Caco-2 (cell line): ENCODE results near the gene PCID2. TPM values are rescaled to one million over a fixed set of nuclear protein-coding genes. Genes with fewer than 3 reads are reported as not detected.

ENCODE experiments used
- BruUV-seq: library from RNA; stranded (reverse); fragments of 400-500 nt; replicated peaks from 2 replicates; lab custom pipeline; 2021; lab: Mats Ljungman, UMichigan
- CTCF ChIA-PET: fragments of 300-600 bp; sonication (Branson Sonifier 250); formaldehyde crosslinking; loops from one replicate; lab custom pipeline; 2022; ENCODE audit warnings: antibody characterized with exemption; lab: Charles Lee
- POLR2A ChIA-PET: fragments of 300-600 bp; sonication (Branson Sonifier 250); formaldehyde crosslinking; loops from one replicate; lab custom pipeline; 2022; ENCODE audit warnings: antibody characterized with exemption; lab: Charles Lee
- DNase-seq, 2 experiments: peaks; one replicate each; pipeline versions ENCODE4 v3.0.0 to v3.0.0-alpha.2; 2020 to 2022
- H3K27me3 ChIP-seq: replicated peaks from 2 replicates; pipeline ENCODE4 v1.6.0; 2011; ENCODE audit warnings: low read length; ENCODE audit not compliant: control insufficient read depth, insufficient read depth
- H3K36me3 ChIP-seq: 2 replicates; pipeline ENCODE4 v1.5.1; 2011; ENCODE audit warnings: low read length; ENCODE audit not compliant: control insufficient read depth, insufficient read depth
- H3K4me1 ChIP-seq: fragments of 250-450 bp; sonication (Bioruptor Pico); 2 replicates; pipeline ENCODE4 v1.5.1; 2020; ENCODE audit warnings: mild to moderate bottlenecking
- H3K4me3 ChIP-seq: 2 replicates; pipeline ENCODE4 v1.5.1; 2011; ENCODE audit warnings: low read depth, mild to moderate bottlenecking, control low read depth, low read length
- H3K9me3 ChIP-seq: fragments of 250-450 bp; sonication (Bioruptor Pico); 2 replicates; pipeline ENCODE4 v1.5.1; 2020; ENCODE audit warnings: mild to moderate bottlenecking, moderate library complexity
- H3K27ac Mint-ChIP-seq: one replicate; pipeline ENCODE4 v1.8.0; 2022; ENCODE audit warnings: mixed read lengths; ENCODE audit not compliant: unreplicated experiment
- H3K27me3 Mint-ChIP-seq: one replicate; pipeline ENCODE4 v1.8.0; 2022; ENCODE audit warnings: mixed read lengths; ENCODE audit not compliant: insufficient read depth, unreplicated experiment
- H3K36me3 Mint-ChIP-seq: one replicate; pipeline ENCODE4 v1.8.0; 2022; ENCODE audit warnings: mild to moderate bottlenecking, mixed read lengths; ENCODE audit not compliant: insufficient read depth, unreplicated experiment
- H3K4me1 Mint-ChIP-seq: one replicate; pipeline ENCODE4 v1.8.0; 2022; ENCODE audit warnings: low read depth, mixed read lengths; ENCODE audit not compliant: unreplicated experiment
- H3K4me3 Mint-ChIP-seq: one replicate; pipeline ENCODE4 v1.8.0; 2022; ENCODE audit warnings: mild to moderate bottlenecking, moderate library complexity, mixed read lengths; ENCODE audit not compliant: unreplicated experiment
- H3K9me3 Mint-ChIP-seq: one replicate; pipeline ENCODE4 v1.8.0; 2022; ENCODE audit warnings: mixed read lengths; ENCODE audit not compliant: unreplicated experiment
- intact Hi-C: fragments of 100-400 bp; cut with micrococcal nuclease; formaldehyde crosslinking; loops from one replicate; pipeline ENCODE4 v1.10.0; 2022; ENCODE audit not compliant: unreplicated experiment
- total RNA-seq: library from RNA; stranded (reverse); gene quantifications from 2 replicates; pipeline ENCODE4 v1.2.3, GENCODE V29; 2022
- TF ChIP-seq, protein P1 (sequence below), 2 experiments: fragments of 200-600 bp in 1 of 2; IDR thresholded peaks; 1 replicate in 1 of 2; 2 replicates in 1 of 2; pipeline versions ENCODE4 v1.5.1 to v1.8.0; 2011 to 2022; ENCODE audit warnings: antibody characterized with exemption in 1 of 2, control low read depth in 1 of 2, inconsistent platforms in 1 of 2, low read depth in 1 of 2, low read length in 1 of 2, mild to moderate bottlenecking in 1 of 2, moderate library complexity in 1 of 2; ENCODE audit not compliant: insufficient read depth in 1 of 2, severe bottlenecking in 1 of 2, unreplicated experiment in 1 of 2

The PCID2 gene
- total RNA-seq, 1 experiment from 2014 or later, result 81.5 TPM

DNA sequence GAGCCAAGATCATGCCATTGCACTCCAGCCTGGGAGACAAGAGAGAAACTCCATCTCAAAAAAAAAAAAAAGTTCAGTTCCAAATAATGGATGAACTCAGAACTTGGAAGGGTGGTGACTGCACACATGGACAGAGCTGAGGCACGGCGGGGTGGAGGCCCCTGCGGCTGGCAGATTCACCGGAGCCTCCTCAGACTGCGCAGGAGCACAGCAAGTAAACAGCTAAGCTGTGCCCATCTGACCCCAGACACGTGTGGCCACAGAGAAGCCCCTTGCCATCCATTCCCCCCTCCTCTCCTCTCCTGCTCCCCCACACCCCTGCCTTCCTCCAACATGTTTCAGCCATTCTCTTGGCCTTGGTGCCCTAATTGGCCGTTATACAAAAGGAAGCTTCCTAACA is 65.6 kb downstream of the PCID2 start:
- Histone ChIP-seq H3K4me3 (no peak overlapping the region), H3K27me3 (no peaks in the 10 kb centered on the region), H3K4me1 (0 out of 2 replicates have a peak, but pooled peaks cover 4% of the 10 kb centered on the region), H3K9me3 (no peaks in the 10 kb centered on the region), H3K36me3 (peaks cover 2% of the 10 kb centered on the region; the same call in 1 of the 2 replicates)
- intact Hi-C loops, result no loop called here
- no peak for DNase-seq
- TF ChIP-seq, protein P1, sequence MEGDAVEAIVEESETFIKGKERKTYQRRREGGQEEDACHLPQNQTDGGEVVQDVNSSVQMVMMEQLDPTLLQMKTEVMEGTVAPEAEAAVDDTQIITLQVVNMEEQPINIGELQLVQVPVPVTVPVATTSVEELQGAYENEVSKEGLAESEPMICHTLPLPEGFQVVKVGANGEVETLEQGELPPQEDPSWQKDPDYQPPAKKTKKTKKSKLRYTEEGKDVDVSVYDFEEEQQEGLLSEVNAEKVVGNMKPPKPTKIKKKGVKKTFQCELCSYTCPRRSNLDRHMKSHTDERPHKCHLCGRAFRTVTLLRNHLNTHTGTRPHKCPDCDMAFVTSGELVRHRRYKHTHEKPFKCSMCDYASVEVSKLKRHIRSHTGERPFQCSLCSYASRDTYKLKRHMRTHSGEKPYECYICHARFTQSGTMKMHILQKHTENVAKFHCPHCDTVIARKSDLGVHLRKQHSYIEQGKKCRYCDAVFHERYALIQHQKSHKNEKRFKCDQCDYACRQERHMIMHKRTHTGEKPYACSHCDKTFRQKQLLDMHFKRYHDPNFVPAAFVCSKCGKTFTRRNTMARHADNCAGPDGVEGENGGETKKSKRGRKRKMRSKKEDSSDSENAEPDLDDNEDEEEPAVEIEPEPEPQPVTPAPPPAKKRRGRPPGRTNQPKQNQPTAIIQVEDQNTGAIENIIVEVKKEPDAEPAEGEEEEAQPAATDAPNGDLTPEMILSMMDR (IDR thresholded peaks at IDR 0.05; ENCODE audit: insufficient read depth in 1 of 2, low read depth in 1 of 2, low read length in 1 of 2, severe bottlenecking in 1 of 2, unreplicated experiment in 1 of 2), result no peak
- ChIA-PET CTCF (interaction anchor here (0.6 to 0.9 kb wide), 2 partner anchors 19 to 108 kb away, joined by 3 to 6 read pairs; no protein-coding TSS in a partner anchor), POLR2A (no interaction called here)
- Mint-ChIP-seq H3K4me3 (no peak overlapping the region), H3K27me3 (no peaks in the 10 kb centered on the region), H3K9me3 (no peaks in the 10 kb centered on the region), H3K36me3 (no peaks in the 10 kb centered on the region), H3K27ac (no peak overlapping the region), H3K4me1 (no peaks in the 10 kb centered on the region)
- no TSS peak for BruUV-seq

DNA sequence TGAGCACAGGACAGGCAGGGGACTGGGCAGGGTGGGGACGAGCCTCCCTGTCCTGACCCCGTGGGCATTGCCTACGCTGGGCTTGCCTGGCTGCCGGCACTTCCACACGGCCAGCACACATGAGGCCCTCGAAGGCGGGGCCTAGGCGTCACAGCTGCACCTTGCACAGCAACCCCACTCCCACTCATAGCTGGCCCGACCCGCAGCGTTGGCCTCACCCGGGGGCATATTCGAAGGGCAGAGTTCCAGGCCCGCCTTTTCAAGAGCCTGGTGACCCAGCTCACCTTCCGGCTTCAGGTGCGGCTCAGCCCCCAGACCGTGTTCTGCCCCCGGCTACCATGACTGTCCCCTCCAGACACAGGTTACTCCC is 66.9 kb downstream of the PCID2 start:
- POLR2A ChIA-PET, result no interaction called here
- no peak overlapping the region for H3K4me3 Mint-ChIP-seq
- no peak overlapping the region for H3K4me3 ChIP-seq

DNA sequence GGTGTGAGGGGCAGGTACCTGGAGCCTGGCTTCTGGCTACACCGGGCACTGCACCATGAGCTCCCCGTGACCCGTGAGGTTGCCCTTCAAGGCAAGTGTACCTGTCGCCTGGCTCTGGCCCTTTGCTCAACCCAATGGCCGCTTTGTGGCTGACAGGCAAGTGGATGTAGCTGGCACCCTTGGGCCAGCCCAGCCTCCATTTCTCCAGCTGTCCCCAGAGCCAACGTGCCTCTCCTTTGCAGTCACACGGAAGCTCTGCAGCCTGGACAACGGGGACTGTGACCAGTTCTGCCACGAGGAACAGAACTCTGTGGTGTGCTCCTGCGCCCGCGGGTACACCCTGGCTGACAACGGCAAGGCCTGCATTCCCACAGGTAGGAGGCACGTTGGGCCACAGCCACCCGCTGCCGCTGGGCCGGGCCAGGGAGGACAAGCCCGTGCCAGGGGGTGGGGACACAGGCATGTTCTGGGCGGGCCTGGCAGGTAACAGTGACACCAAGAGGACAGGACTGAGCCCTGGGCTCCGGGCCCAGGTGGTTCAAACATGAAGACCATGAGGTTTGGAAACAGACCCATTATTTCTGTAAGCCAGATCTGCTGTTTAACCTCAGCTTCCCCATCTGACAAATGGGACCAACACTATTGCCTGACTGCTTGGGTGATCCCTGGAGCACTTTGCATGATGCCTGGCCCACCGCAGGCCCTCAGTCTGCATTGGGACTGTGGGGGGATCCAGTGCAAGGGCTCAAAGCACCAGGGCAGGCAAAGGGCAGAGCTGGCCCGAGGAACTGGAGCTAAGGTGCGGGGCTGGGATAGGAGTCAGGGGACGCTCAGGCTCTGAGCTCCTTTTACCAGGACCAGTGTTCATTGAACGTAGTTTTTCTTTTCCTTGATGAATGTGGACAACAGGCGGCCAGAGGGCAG is 67.5 kb downstream of the PCID2 start:
- TF ChIP-seq, protein P1 (IDR thresholded peaks at IDR 0.05; ENCODE audit: insufficient read depth in 1 of 2, low read depth in 1 of 2, low read length in 1 of 2, severe bottlenecking in 1 of 2, unreplicated experiment in 1 of 2), result no peak
- H3K9me3 ChIP-seq, result no peaks in the 10 kb centered on the region
- H3K36me3 ChIP-seq, result peaks cover 2% of the 10 kb centered on the region; the same call in 1 of the 2 replicates
- H3K4me1 ChIP-seq, result 0 out of 2 replicates have a peak, but pooled peaks cover 4% of the 10 kb centered on the region
- POLR2A ChIA-PET, result no interaction called here
- H3K4me3 Mint-ChIP-seq, result no peak overlapping the region
- H3K27ac Mint-ChIP-seq, result no peak overlapping the region
- H3K36me3 Mint-ChIP-seq, result no peaks in the 10 kb centered on the region
- H3K27me3 Mint-ChIP-seq, result no peaks in the 10 kb centered on the region
- DNase-seq, result no peak
- no peaks in the 10 kb centered on the region for H3K27me3 ChIP-seq
- no peak overlapping the region for H3K4me3 ChIP-seq
- H3K9me3 Mint-ChIP-seq, result no peaks in the 10 kb centered on the region
- no TSS peak for BruUV-seq
- intact Hi-C loops, result no loop called here
- CTCF ChIA-PET, result interaction anchor here (0.8 kb wide), 1 partner anchor 18 kb away, joined by 3 read pairs; the partner anchor contains the start of gene F10
- no peaks in the 10 kb centered on the region for H3K4me1 Mint-ChIP-seq

More for the DNA sequence above, 66.9 kb downstream of the PCID2 start:
- H3K4me1 ChIP-seq, result 0 out of 2 replicates have a peak, but pooled peaks cover 4% of the 10 kb centered on the region
- no peak for DNase-seq
- no peak overlapping the region for H3K27ac Mint-ChIP-seq
- no peaks in the 10 kb centered on the region for H3K9me3 Mint-ChIP-seq
- no peaks in the 10 kb centered on the region for H3K27me3 Mint-ChIP-seq
- TF ChIP-seq, protein P1 (IDR thresholded peaks at IDR 0.05; ENCODE audit: insufficient read depth in 1 of 2, low read depth in 1 of 2, low read length in 1 of 2, severe bottlenecking in 1 of 2, unreplicated experiment in 1 of 2), result no peak
- intact Hi-C loops, result no loop called here
- H3K27me3 ChIP-seq, result no peaks in the 10 kb centered on the region
- H3K4me1 Mint-ChIP-seq, result no peaks in the 10 kb centered on the region
- H3K36me3 Mint-ChIP-seq, result no peaks in the 10 kb centered on the region
- H3K9me3 ChIP-seq, result no peaks in the 10 kb centered on the region
- no TSS peak for BruUV-seq
- H3K36me3 ChIP-seq, result peaks cover 2% of the 10 kb centered on the region; the same call in 1 of the 2 replicates
- CTCF ChIA-PET, result interaction anchor here (0.8 kb wide), 1 partner anchor 19 kb away, joined by 3 read pairs; the partner anchor contains the start of gene F10
